ENCODE measurements around the gene NLRP3. TPM values are rescaled to one million over a fixed set of nuclear protein-coding genes. Genes with fewer than 3 reads are reported as not detected.

NLRP3 gene
- total RNA-seq, 1 donor from 2014 or later: 0.09 TPM

DNA sequence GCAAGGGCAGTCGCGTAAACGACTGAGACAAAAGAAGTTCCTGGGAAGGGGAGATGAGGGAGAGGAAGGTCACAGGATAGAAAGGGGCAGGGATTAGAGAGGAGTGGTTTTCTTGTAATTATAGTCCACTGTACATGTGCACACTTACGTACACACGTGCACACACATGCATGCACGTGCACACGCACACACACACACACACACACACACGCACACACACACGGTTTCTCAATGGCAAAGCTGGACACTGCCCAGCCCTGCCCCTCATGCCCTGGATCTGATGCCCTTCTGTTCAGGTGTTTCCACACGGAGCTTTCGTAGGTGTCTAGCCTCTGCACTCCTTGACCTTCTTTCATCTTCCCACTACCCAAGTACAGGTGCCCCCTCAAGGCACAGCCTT lies 38.0 kb downstream of the NLRP3 start:
- H3K27me3 ChIP-seq (ENCODE audit: insufficient read depth, low read length): no peaks in the 10 kb centered on the region
- Mint-ChIP-seq H3K4me3 (ENCODE audit: unreplicated experiment) (no peak overlapping the region), H3K27me3 (ENCODE audit: low read depth, unreplicated experiment) (peaks cover 18% of the 10 kb centered on the region), H3K27ac (ENCODE audit: unreplicated experiment) (no peak overlapping the region), H3K36me3 (ENCODE audit: low read depth, unreplicated experiment) (no peaks in the 10 kb centered on the region), H3K4me1 (ENCODE audit: low read depth, unreplicated experiment) (no peaks in the 10 kb centered on the region), H3K9me3 (ENCODE audit: unreplicated experiment) (peaks cover 2% of the 10 kb centered on the region)
- no peak overlapping the region for H3K4me3 ChIP-seq (ENCODE audit: insufficient read depth, low read depth, low read length)
- no peak overlapping the region for H3K9ac ChIP-seq (ENCODE audit: low read length)
- no peak overlapping the region for H3K4me2 ChIP-seq (ENCODE audit: low read length)
- no peaks in the 10 kb centered on the region for H4K20me1 ChIP-seq (ENCODE audit: insufficient read depth, low read length)
- H3K36me3 ChIP-seq (ENCODE audit: insufficient read depth, low read length): no peaks in the 10 kb centered on the region
- H2AFZ ChIP-seq (ENCODE audit: low read depth, low read length): no peak overlapping the region
- peaks cover 2% of the 10 kb centered on the region for H3K9me3 ChIP-seq (ENCODE audit: insufficient read depth, low read depth, low read length)
- H3K79me2 ChIP-seq (ENCODE audit: insufficient read depth, low read length): no peaks in the 10 kb centered on the region
- H3K27ac ChIP-seq (ENCODE audit: low read depth, low read length): no peak overlapping the region
- DNase-seq (ENCODE audit: low read depth) (no peak), FAIRE-seq (no peak)
- H3K4me1 ChIP-seq (ENCODE audit: insufficient read depth, low read length): no peaks in the 10 kb centered on the region
- TF ChIP-seq EZH2 (IDR thresholded peaks at IDR 0.05; ENCODE audit: insufficient read depth, low read length): no peak
- TF ChIP-seq, protein P1, sequence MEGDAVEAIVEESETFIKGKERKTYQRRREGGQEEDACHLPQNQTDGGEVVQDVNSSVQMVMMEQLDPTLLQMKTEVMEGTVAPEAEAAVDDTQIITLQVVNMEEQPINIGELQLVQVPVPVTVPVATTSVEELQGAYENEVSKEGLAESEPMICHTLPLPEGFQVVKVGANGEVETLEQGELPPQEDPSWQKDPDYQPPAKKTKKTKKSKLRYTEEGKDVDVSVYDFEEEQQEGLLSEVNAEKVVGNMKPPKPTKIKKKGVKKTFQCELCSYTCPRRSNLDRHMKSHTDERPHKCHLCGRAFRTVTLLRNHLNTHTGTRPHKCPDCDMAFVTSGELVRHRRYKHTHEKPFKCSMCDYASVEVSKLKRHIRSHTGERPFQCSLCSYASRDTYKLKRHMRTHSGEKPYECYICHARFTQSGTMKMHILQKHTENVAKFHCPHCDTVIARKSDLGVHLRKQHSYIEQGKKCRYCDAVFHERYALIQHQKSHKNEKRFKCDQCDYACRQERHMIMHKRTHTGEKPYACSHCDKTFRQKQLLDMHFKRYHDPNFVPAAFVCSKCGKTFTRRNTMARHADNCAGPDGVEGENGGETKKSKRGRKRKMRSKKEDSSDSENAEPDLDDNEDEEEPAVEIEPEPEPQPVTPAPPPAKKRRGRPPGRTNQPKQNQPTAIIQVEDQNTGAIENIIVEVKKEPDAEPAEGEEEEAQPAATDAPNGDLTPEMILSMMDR (IDR thresholded peaks at IDR 0.05; ENCODE audit: insufficient read depth, low read depth, low read length): no peak

DNA sequence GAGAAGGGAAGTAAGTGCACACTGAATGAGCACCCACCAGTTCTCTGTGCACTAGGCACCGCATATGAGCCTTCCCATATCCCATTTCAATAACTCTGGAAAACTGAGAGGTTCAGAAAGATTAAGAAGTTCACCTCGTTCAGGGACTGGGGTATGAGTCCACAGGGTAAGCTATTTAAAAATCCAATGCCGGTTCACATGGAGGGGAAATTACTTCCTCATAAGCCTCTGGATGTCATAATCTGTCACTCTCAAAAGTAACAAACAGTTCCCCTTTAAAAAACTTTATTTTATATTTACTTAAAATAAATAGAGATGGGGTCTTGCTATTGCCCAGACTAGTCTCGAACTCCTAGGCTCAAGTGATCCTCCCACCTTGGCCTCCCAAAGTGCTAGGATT lies 40.0 kb downstream of the NLRP3 start:
- Histone ChIP-seq H3K4me2 (ENCODE audit: low read length) (no peak overlapping the region), H3K9me3 (ENCODE audit: insufficient read depth, low read depth, low read length) (peaks cover 2% of the 10 kb centered on the region), H3K27me3 (ENCODE audit: insufficient read depth, low read length) (no peaks in the 10 kb centered on the region), H3K4me1 (ENCODE audit: insufficient read depth, low read length) (no peaks in the 10 kb centered on the region), H3K27ac (ENCODE audit: low read depth, low read length) (no peak overlapping the region), H3K36me3 (ENCODE audit: insufficient read depth, low read length) (no peaks in the 10 kb centered on the region), H3K9ac (ENCODE audit: low read length) (no peak overlapping the region), H3K4me3 (ENCODE audit: insufficient read depth, low read depth, low read length) (no peak overlapping the region), H3K79me2 (ENCODE audit: insufficient read depth, low read length) (no peaks in the 10 kb centered on the region), H4K20me1 (ENCODE audit: insufficient read depth, low read length) (no peaks in the 10 kb centered on the region), H2AFZ (ENCODE audit: low read depth, low read length) (no peak overlapping the region)
- DNase-seq (ENCODE audit: low read depth): no peak
- no peak overlapping the region for H3K4me3 Mint-ChIP-seq (ENCODE audit: unreplicated experiment)
- TF ChIP-seq, protein P1 (IDR thresholded peaks at IDR 0.05; ENCODE audit: insufficient read depth, low read depth, low read length): no peak
- no peak for TF ChIP-seq EZH2 (IDR thresholded peaks at IDR 0.05; ENCODE audit: insufficient read depth, low read length)
- no peak for FAIRE-seq
- H3K27me3 Mint-ChIP-seq (ENCODE audit: low read depth, unreplicated experiment): peaks cover 16% of the 10 kb centered on the region
- no peak overlapping the region for H3K27ac Mint-ChIP-seq (ENCODE audit: unreplicated experiment)
- H3K9me3 Mint-ChIP-seq (ENCODE audit: unreplicated experiment): peaks cover 2% of the 10 kb centered on the region
- H3K4me1 Mint-ChIP-seq (ENCODE audit: low read depth, unreplicated experiment): no peaks in the 10 kb centered on the region
- H3K36me3 Mint-ChIP-seq (ENCODE audit: low read depth, unreplicated experiment): no peaks in the 10 kb centered on the region

DNA sequence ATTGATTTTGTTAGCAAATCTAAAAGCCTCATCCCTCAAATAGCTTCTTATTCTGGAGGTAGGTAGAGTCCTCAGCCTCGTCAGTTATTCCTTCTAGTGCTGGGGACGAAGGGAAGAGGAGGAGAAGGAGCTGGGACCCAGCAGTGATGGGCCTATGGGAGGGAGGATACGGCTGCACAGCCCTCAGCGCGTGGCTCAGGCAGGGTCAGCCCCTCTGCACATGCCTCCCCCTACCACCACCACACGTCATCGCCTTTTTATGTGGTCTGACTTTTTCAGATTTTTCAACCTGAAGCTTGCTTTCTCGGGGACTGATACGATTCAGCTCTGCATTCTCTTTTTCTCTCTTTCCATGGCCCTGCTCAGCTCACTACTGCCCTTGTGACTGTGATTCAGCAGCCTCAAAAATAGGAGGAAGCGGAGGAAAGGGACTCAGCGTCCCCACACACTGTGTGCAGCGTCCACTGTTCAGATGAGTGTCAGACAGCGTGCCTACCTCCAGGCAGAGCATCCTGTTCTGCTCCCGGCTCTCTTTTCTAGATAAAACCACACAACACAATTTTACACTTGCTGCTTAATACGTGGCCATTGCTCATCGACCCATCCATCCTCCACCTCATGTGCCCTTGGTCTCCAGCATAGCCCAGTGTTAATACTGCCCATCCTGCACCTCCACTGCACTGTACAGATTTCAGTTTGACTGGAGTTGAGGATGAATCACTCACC lies 41.1 kb downstream of the NLRP3 start:
- Mint-ChIP-seq H3K27me3 (ENCODE audit: low read depth, unreplicated experiment) (peaks cover 11% of the 10 kb centered on the region), H3K4me3 (ENCODE audit: unreplicated experiment) (no peak overlapping the region), H3K36me3 (ENCODE audit: low read depth, unreplicated experiment) (no peaks in the 10 kb centered on the region), H3K27ac (ENCODE audit: unreplicated experiment) (no peak overlapping the region), H3K4me1 (ENCODE audit: low read depth, unreplicated experiment) (no peaks in the 10 kb centered on the region), H3K9me3 (ENCODE audit: unreplicated experiment) (no peaks in the 10 kb centered on the region)
- Histone ChIP-seq H3K27ac (ENCODE audit: low read depth, low read length) (no peak overlapping the region), H3K9me3 (ENCODE audit: insufficient read depth, low read depth, low read length) (peaks cover 2% of the 10 kb centered on the region), H3K79me2 (ENCODE audit: insufficient read depth, low read length) (no peaks in the 10 kb centered on the region), H3K27me3 (ENCODE audit: insufficient read depth, low read length) (no peaks in the 10 kb centered on the region), H4K20me1 (ENCODE audit: insufficient read depth, low read length) (no peaks in the 10 kb centered on the region), H3K9ac (ENCODE audit: low read length) (no peak overlapping the region), H3K36me3 (ENCODE audit: insufficient read depth, low read length) (no peaks in the 10 kb centered on the region), H3K4me2 (ENCODE audit: low read length) (no peak overlapping the region), H3K4me1 (ENCODE audit: insufficient read depth, low read length) (no peaks in the 10 kb centered on the region), H3K4me3 (ENCODE audit: insufficient read depth, low read depth, low read length) (no peak overlapping the region), H2AFZ (ENCODE audit: low read depth, low read length) (no peak overlapping the region)
- DNase-seq (ENCODE audit: low read depth) (no peak), FAIRE-seq (no peak)
- no peak for TF ChIP-seq EZH2 (IDR thresholded peaks at IDR 0.05; ENCODE audit: insufficient read depth, low read length)
- TF ChIP-seq, protein P1 (IDR thresholded peaks at IDR 0.05; ENCODE audit: insufficient read depth, low read depth, low read length): no peak
